NCI-H146 treated with DMSO at 0.1 percent for 48 hours (cell line): ENCODE data around the gene PHF23.
"Not testable (repeated sequence)": the region's sequence is repeated elsewhere in the genome, so short reads cannot be mapped to it uniquely, and the experiment has no call there.

Experiments used
- DNase-seq: peaks from one replicate; lab custom pipeline; 2025; ENCODE audit not compliant: unreplicated experiment; lab: John Stamatoyannopoulos, UW

Gene PHF23

DNA sequence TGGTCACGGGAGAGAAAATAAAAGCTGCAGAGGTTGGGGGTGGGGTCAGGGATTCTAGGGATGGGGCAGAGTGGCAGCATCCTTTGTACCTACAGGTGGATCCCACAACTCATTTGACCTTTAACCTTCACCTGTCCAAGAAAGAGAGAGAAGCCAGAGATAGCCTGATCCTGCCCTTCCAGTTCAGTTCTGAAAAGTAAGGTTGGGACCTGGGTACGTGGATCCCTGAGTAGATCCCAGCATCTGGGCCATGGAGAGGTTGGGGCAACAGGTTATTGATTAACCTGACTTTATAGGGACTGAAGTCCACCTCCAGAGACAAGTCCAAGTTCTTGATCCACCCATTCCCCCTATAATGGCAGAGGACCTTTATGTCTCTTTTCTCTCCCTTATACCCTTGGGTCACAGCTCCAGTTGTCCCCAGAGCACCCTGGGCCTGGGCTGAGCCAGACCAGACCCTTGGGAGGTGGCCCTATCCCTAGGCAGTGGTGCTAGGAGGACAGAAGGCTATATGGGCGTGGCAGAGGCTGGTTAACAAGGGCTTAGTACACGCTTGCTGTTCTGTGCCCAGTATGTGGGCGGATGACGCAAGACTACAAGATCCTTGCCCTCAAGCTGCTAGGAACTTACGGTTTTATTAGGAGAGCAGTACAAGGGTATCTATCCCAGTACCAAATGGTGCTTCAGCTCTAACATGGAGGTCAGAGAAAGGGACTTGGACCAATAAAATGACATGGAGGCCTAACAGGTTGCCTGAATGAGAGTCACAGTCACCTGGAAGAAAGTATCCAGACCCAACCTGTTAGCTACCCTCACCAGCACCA, 19.7 kb upstream of the PHF23 start:
- DNase-seq: no peak

DNA sequence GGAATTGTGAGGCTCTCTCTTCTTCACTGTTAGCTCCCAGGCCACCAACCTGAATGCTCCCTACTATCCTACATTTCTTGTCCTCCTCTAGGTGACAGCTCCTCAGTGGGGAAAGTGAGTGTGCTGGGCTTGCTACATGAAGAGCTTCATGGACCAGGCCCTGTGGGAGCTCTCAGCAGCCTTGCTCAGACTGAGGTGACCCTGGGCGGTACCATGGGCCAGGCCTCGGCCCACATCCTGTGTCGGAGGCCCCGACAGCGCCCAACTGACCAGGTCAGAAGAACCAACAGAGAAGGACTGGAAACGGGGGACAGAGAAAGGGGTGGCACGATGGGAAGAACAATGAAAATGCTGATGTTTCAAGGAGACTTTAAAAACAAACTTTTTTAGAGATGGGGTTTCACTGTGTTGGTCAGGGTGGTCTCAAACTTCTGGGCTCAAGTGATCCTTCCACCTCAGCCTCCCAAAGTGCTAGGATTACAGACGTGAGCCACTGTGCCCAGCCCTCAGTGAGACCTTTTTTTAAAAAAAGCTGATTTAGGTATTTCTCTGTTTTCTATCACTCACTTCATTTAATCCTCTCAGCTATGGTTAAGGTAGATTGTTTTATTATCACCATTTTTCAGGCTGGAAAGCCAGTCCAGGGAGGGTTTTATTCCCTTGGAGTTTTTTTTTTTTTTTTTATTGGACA, 17.7 kb upstream of the PHF23 start:
- no peak for DNase-seq

GRCh38 chr17:7254511-7254910, 15.3 kb upstream of the PHF23 start:
- DNase-seq: no peak

DNA sequence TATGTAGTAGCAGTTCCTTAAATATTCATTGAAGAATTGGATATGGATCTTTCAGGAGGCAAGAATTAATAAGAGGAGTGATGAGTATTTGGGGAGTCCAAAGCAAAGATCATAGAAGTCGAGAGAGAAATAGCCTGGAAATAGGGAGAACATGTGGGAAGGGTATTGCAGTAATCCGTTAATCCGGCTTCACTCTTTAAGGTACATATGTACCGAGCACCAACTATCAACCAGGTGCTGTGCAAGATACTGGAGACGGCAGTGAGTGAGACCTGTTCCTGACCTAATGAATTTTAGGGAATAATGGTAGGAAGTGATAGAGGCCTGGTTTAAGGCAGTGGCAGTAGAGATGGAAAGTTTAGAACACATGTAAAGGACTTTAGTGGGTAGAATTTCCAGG, 13.8 kb upstream of the PHF23 start:
- DNase-seq: no peak

DNA sequence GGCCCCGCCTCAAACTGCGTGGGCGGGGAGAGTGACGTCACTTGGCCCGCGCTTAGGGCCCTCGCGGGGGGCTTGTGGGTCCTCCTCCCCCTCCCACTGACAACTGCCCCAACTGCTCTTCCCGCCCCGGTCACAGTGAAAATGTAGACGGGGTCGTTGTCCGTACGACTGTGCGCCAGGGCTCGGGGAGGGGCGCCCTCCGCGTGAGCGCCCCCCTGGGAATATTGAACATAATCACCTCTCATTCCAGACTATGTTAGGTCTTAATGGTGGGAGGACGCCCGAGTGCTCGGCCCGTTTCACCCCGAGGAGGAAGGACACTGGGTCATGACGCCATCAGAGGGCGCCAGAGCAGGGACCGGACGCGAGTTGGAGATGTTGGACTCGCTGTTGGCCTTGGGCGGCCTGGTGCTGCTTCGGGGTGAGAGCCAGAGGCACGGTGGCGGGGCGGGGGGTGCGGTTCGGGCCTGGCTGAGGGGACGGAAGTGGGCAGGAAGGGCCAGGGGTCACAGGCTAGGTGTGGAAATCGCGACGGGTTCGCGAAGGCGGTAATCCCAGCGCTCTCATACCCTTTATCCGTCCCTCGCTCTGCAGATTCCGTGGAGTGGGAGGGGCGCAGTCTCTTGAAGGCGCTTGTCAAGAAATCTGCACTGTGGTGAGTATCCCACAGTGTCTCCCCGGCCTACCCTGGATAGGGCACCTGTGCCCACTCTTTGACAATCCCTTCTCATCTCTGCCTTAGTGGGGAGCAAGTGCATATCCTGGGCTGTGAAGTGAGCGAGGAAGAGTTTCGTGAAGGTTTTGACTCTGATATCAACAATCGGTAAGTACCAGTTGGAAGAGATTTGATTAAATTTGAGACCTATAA, 13.2 kb upstream of the PHF23 start, which contains the start of gene ELP5:
Gene ELP5, plus strand, starts transcription at position 40 of the 868 bp plus-strand sequence. Its CDS starts 336 bp downstream, at position 376.
- peak; percentile 84 for DNase-seq

GRCh38 chr17:7251661-7252175, 12.5 kb upstream of the PHF23 start, which contains the start of gene CTDNEP1:
Gene CTDNEP1 (minus strand): TSS chr17:7251734. CDS start chr17:7251296, 438 bp downstream.
- DNase-seq: peak; percentile 96

GRCh38 chr17:7250695-7251627, 11.7 kb upstream of the PHF23 start:
- DNase-seq: no peak

GRCh38 chr17:7249830-7250229, 10.6 kb upstream of the PHF23 start:
- no peak for DNase-seq

- DNase-seq: no peak
Observed at GRCh38 chr17:7249214-7249613, 10.0 kb upstream of the PHF23 start.

GRCh38 chr17:7248796-7249195, 9.5 kb upstream of the PHF23 start:
- DNase-seq: no peak

DNA sequence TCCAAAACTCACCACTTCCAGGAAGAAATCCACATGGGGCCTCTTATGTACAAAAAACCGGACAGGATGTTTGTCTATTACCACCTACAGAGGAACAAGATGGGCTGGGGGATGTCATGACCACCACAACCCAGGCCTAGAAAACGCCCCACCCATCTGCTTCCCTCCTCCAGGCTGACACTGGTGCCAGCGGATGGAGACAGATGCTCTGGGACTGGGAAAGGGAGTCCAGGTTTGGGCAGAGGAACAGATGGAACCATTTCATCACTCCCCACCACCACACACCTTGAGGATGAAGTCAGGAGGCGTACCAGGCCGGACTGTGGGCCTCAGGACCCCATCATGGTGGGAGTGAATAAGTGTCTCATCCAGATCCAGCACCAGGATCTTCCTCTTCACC, 7.5 kb upstream of the PHF23 start:
- DNase-seq: no peak

DNA sequence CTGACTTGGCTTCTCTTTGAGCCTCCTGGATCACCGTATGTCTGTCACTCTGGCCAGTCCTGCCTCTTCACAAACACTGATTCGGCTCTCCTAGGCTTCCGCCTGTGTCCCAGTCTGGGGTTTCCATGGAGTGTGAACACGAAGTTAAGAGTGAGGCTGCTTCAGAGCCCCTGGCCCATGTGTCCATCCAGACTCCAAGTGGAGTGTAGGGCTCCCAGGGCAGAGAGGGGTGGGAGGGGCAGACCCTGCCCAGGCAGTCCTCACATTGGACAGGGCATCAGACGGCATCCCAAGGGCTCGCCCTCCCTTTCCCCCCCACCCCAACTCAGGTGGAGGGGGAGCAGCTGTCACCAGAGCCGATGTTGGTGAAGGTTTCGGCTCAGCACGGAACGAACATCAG, 4.6 kb upstream of the PHF23 start:
- not testable (repeated sequence) for DNase-seq

- no peak for DNase-seq
Observed at GRCh38 chr17:7243453-7243729, 4.1 kb upstream of the PHF23 start.

DNA sequence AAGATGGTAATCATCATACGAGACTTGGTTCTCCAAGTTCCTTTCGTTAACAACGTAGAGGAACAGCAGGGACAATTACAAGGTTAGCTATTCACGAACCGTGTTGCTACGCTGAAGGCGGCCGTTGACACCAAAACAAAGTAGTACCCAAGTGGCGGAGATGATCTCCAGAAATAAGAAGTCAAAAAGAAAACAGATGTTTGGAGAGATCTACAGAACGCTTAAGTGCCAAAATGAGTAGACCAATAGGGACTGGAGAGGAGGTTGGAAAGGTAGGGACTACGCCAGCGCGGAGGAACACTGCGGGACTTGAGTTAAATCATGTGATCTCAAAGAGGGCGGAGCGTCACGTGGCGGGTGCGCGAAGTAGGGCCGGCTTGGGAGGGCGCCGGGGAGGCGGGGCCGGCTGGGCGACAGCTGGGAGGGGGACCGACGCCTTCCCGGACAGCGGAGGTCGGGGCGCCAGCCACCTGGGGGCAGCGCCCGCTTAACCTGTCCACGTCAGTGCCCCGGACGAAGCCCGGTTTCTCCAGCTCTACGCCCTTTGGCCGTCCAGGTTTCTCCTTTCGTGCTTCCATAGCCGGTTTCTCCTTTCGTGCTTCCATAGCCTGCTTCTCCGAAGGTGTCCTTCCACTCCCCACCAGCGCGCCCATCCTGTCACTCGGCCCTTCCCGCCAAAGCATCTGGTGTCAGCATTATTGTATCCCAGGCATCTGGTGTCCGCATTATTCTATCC, 3.6 kb upstream of the PHF23 start:
- DNase-seq: peak; percentile 90

GRCh38 chr17:7241783-7242716, 2.8 kb upstream of the PHF23 start, which contains the start of gene GABARAP:
Gene GABARAP (minus strand): TSS chr17:7242449. CDS start chr17:7242330, 119 bp downstream.
- DNase-seq: peak; percentile 71

GRCh38 chr17:7241090-7241733, 2.0 kb upstream of the PHF23 start:
- no peak for DNase-seq

- no peak for DNase-seq
Observed at GRCh38 chr17:7240375-7240774, 1.1 kb upstream of the PHF23 start.
